GM18907 (cell line): ENCODE measurements around the gene LMX1B.

Source experiments
- ATAC-seq: cut with Tn5 transposase; IDR thresholded peaks from one replicate; pipeline ENCODE4 v1.9.1; 2021; ENCODE audit warnings: mild to moderate bottlenecking, moderate library complexity; ENCODE audit not compliant: unreplicated experiment

LMX1B gene

DNA sequence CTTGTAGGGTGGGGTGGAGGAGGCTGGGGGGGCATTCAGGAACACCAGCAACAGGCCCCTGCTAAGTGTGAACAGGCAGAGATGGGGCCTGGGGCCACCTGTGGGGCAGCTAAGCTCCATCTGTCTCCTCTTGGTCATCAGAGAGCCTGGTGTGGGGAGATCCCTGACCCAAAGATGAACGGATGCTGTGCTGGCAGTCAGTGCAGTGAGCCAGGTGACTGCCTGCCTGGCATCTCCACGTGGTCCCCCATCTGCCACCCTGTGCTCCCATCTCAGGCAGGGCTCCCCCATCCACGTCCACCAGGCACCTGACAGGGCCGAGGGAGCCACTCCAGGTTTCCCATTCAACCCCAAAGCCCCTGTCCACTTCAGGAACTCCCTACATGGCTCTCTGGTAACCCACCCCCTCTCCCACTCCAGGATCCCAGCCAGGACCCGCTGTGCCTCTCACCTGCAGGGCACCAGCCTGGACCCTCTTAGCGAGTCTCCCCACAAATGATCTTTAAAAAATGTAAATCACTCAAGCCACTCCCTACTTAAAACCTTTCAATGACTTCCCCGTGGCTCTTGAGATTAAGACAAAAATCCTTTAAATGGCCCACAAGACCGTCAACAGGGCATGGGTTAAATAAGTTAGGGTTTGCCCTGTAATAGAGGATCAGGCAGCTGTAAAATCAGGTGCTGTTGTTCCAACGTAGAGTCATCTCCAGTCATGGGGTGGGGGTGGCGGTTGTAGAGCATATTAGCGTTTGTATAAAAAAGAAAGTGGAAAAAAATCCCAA is 60.8 kb downstream of the LMX1B start:
- ATAC-seq = no peak

DNA sequence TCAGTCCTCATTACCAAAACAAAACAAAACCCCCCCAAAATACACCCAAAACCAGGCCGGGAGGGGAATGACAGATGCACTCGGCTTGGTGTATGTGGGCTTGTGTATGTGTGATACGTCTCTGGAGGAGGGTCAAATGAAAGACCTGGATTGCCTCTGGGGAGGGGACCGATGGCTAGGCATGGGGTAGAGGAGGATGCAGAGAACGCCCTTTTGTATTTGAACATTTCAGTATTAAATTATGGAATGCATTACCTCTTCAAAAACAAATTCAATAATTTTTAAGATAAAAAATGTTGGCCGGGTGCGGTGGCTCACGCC is 61.4 kb downstream of the LMX1B start:
- no peak for ATAC-seq

DNA sequence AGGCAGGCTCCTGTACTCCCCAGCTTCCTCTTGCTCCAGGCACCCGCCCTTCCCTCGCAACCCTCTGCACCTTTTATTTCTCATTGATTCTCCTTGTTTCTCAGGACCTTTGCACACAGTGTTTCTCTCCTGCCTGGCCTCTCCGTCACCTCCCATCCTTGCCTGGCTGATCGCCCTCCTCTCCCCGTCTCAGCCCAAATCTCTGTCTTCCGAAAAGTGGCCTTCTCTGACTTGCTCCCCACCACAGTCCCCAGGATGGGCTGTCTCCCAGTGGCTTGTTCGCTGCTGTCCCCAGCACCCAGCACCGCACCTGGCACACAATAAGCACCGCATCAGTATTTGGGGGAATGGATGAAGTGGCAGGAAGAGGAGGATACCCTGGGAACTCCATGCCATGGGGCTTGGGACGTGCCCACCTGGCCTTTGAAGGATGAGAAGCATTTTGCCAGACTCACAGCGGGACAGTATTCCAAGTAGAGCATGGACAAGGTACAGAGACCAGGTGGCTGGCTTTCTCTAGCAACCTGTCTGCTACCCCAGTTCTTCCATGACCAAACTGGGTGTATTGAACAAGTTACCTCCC is 62.5 kb downstream of the LMX1B start:
- ATAC-seq = no peak

DNA sequence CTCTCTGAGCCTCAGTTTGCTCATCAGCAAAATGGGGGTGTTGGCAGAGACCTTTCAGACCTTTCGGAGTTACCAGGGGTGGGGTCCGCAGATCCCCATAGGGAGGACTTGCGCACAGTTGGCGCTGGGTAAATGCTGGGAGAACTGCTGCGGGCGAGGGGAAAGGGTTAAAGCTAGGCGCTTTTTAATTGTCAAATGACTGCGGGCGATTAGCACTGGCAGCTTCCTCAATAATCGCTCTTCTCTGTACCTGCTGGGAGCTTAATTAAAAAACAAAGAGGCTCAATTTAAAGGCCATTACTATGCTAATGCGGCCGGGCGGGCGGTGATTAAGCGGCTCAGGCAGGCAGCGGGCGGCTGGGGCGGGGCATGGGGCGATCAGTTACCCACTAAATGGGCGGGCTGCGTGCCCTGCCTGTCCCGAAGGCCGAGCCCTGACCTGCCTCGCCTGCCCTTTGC is 63.0 kb downstream of the LMX1B start:
- no peak for ATAC-seq

DNA sequence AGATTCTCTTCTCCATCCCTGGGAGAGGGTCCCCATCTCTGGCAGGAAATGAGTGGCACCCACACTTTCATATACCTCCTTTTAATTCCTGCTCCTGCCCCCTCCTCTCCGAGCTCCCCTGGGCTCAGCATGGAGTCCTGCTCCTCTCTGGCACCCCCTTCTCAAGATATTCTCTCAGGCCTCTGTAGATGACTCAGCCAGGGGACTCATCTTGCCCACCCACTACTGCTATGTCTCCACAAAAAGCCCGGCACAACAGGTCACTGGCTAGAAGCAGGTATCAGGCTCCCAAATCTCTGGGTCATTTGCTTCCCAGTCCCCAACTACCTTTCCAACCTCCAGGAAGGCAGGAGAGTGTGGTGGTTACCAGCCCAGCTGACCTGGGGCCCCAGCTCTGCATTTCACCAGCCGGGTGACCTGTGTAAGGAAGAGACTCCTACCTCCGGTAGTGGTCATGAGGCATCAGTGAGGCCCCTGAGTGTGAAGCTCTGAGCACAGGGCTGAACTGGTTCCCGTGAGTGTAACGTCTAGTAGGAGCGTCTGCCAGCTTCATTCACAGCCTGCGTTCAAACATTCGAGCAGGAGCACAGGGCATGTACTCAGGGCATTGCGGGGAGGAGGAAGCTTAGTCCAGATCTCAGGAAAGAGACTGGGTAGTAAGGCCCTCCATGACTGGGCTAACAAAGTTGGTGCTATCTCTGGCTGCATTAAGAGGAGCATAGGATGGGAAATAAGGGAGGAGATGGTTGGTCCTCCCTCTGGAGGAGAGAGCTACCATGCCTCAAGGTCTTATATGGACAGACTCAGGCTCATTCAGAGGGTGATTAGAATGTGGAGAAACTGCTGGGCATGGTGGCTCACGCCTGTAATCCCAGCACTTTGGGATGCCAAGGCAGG is 63.7 kb downstream of the LMX1B start:
- no peak for ATAC-seq

DNA sequence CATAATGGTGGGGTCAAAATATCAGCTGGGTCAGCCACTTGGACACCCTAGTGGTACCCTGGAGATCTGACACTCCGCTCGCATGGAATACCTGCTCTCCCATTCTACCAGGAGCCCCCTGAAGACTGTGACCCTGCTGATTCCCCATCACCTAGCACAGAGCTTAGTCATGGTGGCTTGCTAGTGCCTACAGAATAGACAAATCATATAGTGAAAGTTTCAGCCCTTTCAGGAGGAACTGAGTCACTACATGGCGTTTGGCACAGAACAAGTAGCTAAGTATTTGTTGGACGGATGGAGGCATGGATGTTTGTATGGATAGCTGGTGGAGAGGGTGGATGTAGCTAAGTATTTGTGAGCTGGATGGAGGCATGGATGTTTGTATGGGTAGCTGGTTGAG is 65.3 kb downstream of the LMX1B start:
- no peak for ATAC-seq

DNA sequence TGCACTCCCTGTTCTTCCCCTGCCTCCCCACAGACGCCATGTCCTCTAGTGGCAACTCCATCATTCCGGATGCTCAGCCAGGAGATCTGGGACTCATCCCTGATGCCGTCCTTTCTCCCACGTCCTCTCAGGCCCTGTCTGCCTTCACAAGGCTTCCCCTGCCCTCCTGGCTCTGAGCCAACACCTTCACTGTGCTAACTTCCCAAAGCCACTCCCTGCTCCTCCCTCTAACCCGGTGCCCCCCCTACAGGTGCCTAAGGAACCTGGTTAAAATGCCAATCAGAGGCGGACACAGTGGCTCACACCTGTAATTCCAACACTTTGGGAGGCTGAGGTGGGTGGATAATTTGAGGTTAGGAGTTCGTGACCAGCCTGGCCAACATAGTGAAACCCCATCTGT is 67.6 kb downstream of the LMX1B start:
- no peak for ATAC-seq

DNA sequence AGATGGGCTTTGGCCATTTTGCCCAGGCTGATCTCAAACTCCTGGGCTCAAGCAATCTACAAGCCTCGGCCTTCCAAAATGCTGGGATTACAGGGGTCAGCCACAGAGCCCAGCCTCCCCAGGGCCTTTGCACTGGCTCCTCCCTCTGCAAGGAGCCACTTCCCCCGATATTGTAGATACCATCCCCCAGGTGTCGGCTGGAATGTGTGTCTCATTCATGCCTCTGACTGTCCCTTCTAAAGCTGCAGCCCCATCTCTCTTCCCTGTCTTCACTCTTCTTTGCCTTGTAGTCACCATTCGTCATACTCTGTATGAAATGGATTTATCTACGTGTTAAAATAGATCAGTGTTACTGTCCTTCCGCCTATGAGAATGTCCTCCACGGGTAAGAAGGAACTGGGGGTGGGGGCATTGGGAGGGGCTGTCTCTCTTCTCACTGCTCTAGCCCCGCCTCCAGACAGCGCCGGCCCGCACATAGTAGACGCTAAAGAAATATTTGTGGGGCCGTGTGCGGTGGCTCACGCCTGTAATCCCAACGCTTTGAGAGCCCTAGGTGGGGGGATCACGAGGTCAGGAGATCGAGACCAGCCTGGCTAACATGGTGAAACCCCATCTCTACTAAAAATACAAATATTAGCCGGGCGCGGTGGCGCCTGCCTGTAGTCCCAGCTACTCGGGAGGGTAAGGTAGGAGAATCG is 68.5 kb downstream of the LMX1B start:
- ATAC-seq = no peak

DNA sequence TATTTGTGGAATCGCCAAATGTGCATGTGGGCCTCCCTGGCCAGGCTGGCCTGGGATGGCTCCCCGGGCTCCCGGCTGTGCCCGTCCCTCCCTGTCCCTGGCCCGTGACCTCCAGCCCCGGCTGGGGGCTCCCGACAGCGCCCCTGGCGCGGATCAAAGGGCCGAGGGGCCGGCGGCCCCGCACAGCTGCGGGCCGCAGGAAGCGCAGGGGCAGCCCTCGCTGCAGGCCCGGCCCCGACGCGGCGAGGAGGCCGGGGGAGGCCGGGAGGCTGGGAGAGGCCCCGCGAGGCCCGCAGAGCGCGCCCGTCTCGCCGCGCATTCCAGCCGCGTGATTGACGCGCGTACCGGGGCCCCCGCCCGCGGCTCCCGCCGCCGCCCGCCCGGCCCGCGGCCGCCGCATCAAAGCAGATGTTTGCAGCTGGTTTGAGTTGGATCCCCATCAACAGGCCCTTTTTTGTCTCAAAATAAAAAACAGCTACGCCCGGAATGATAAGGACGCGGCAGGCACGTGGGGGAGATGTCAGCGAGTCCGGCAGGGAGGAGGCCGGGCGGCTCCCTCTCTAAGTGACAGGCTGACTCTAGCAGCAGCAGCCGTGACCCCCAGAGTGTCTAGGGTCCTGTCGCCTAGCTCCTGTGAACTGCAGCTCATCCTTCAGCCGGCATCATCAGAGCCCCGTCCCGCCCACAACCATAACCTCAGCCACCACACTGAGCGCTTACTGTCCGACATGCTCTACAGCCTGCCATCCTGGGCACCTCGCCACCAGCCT is 69.4 kb downstream of the LMX1B start:
- no peak for ATAC-seq

DNA sequence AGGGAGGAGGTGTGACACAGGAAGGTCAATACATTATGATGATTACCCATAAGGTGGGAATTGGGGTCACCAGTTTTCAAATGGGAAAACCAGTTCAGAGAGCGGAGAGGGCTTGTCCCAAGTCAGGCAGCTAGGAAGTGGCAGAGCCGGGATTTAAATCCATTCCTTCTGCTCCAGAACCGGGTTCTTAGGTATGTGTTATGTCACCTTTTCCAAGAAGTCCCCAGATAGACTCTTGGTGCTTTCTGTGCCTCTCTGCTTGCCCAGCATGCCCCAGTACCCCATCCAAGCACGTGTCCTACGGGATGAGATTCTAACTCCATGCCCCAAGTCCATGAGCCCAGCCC is 69.9 kb downstream of the LMX1B start:
- no peak for ATAC-seq

DNA sequence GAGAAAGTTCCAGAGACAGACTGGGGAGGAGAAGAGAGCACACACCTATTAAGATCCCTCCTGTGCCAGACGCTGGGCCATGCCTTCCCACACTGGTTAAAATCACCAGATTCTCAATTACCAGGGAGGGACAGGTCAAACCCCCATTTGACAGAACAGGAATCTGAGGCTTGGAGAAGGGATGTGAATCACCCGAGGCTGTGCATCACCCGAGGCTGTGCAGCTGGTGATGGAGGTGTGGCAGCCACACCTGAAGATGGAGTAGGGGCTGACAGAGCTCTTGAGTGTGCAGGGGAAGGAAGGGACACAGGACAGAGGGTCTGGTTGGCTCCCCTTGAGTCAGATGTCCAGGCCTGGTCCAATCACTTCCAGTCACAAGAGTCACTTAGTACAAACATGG is 70.6 kb downstream of the LMX1B start:
- ATAC-seq = no peak

DNA sequence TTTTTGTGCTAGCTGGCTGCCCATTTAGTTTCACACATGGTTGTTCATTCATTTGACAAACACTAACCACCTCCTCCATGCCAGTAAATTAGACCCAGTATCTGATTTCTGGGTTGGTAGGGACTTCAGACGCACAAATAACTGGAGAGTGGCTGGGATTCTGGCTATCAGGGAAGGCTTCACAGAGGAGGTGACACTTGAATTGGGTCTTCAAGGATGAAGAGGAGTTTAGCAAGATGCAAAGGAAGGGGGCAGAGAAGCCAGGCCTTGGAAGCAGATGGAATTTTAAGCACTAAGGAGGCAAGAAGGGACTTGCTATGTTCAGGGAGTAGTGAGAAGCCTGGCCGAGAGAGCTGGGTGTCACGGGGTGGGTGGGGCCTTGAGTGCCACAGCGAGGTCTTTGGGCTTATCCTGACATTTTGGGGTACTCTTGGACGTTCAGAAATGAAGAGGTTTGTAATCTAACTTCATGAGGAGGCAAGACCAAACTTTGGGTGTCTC is 71.3 kb downstream of the LMX1B start:
- no peak for ATAC-seq

DNA sequence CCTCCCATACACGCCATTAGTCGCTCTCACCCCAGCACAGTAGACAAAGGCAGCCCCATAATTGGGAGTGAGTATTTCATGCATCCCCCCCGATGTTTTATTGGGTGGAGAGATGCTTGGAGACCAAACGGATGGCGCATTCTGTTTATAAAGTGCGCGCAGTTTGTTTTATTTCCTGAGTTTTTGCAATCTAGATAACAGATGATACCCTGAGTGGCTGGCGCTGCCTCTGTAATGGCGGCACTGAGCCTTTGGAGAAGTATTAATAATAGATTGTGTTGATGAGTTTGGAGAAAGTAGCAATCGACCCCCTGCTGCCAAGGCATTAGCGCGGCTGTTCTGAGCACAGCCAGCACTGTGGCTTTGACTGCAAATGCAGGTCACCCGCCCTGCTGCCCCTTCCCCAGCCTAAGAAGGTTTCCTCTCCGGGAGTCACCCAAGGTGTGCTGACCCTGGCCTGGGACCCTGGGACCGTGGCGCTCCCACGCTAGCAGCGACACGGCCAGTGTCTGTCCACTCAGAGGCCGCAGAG is 74.3 kb downstream of the LMX1B start:
- no peak for ATAC-seq

DNA sequence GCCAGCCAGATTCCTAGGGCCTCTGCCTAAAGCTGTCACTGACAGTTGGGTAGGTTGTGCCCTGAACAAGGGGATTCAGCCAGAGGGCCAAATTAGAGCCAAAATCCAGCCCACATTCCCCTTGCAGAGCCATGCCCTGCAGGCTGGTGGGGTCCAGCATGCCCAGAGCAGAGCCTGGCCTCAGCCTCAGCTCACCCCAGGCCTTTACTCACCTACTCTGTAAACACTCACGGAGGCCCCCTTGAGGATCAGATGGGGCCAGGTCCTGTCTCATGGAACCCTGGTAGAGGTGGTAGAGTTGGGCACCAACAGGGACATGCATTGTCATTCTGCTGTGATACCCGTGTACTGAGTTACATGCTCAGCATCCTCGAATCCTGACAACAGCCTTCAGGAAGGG is 74.9 kb downstream of the LMX1B start:
- no peak for ATAC-seq

DNA sequence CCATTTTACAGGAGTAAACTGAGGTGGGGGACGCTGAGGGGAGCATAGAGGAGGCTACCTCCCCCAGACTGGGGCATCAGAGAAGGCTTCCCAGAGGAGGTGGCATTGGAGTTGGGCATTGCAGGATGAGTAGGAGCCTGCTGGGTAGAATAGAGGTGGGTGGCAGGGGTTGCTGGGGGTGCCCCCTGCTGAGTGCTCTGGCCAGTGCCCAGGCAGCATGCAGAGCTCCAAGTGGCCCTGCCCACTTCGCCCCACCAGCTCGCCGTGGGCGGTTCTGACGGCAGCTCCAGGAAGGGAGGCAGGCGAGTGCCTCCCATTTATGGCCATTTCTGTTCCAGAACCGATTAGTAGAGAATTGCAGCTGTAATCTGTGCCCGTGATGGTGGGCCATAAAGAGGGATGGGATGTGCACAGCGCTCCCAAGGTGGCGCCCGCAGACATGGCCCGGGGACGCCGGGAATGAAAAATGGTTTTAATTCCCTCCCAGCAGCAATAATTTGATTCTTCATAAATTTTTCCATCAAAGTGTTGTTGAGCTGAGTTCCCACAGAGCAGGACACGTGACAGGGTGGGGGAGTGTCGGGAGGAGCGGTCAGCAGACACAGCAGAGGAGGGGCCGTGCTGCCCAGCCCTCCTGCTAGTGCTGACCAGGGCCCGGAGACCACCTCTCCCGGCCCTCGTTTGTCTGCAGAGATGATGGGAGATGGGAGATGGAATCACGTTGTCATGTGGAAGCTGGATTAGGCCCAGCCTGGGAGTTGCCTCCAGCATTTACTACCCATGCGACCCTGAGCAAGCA is 75.5 kb downstream of the LMX1B start:
- ATAC-seq = no peak

DNA sequence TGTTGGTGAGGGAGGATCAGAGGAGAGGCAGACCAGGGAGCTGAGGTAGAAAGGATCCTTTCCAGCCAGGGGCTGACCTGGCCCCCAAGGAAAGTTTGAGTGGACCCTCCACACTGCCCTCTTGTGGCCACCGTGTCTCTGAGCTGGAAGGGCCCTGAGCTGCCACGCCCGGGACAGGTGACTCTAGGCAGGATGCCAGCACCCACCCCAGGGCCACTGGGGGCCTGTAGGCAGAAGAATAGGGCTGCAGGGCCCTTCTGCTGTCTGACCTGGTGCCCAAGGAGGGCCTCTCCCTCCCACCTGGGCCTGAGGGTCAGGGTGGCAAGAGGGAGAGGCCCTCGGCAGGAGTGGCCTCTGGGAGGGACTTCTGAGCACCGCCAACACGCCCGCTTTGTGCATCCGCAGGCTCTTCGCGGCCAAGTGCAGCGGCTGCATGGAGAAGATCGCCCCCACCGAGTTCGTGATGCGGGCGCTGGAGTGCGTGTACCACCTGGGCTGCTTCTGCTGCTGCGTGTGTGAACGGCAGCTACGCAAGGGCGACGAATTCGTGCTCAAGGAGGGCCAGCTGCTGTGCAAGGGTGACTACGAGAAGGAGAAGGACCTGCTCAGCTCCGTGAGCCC is 76.8 kb downstream of the LMX1B start:
- no peak for ATAC-seq

DNA sequence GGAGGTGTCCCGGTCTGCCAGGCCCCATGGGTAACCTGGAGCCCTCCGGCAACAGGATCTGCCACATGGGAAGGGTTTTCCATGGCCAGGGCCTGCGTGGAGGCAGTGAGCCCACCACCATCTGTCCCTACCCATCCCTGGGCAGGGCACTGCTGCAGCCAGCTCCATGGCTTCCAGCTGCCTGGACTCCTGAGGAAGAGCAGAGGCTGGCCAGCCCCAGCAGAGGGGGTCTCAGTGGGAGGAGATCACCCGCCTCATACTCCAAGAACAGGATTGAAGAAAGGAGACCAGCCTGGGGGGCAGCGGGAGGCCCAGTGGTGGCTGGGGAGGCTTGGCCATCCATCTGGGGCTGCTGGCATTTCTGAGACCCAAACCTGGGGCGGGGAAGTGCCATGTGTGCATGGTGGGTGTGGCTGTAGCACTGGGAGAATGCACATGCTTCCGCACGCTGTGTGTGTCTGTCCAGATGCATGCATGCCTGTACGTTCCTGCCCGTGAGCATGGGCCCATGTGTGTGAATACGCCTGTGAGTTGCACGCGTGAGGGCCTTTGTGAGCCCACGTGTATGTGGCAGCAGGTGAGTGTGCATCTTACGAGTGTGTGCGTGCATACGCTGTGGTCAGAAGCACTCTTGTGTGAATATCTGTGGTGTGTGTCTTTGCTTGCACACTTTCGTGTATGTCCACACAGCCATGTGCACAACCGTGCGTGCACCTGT is 78.5 kb downstream of the LMX1B start:
- ATAC-seq = no peak

DNA sequence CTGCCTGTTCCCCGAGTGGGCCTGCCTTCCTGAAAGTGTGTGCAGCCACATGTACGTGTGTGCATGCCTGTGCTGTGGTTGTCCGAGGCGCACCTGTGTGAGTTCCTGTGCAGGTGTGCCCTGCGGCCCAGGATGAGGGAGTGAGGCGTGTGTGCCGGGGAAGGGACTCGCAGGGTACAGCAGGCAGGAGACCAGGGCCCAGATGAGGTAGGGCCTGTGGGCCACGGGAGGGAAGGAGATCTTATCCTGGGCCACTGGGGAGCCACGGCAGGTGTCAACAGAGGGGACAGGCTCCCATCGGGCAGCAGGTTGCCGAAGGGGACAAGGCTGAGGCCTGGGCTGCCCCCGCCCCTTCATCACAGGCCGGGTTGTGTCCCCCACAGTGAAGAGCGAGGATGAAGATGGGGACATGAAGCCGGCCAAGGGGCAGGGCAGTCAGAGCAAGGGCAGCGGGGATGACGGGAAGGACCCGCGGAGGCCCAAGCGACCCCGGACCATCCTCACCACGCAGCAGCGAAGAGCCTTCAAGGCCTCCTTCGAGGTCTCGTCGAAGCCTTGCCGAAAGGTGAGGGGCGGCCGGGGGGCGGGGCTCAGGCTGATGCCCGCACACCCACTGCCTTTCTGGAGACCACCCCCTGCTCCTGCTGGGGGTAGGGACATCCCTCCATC is 79.2 kb downstream of the LMX1B start:
- ATAC-seq = no peak
